Keratinocyte (primary cell): ENCODE data around the gene SDK1.

ENCODE experiments used
- CTCF ChIP-seq, 3 experiments: IDR thresholded peaks in 1 of 3; conservative IDR thresholded peaks in 1 of 3; optimal IDR thresholded peaks in 1 of 3; 2 replicates in 2 of 3; 3 replicates in 1 of 3; pipeline versions ENCODE3 to v1.5.1; 2011; ENCODE audit warnings: low read length in 3 of 3, mild to moderate bottlenecking in 3 of 3, moderate library complexity in 2 of 3, control low read depth in 1 of 3, inconsistent platforms in 1 of 3; ENCODE audit not compliant: insufficient read depth in 2 of 3; ENCODE audit errors: extremely low read depth in 1 of 3
- EZH2 ChIP-seq: IDR thresholded peaks from one replicate; pipeline ENCODE4 v1.6.1; 2012; ENCODE audit warnings: inconsistent platforms, mild to moderate bottlenecking, low read length, moderate library complexity

DNA sequence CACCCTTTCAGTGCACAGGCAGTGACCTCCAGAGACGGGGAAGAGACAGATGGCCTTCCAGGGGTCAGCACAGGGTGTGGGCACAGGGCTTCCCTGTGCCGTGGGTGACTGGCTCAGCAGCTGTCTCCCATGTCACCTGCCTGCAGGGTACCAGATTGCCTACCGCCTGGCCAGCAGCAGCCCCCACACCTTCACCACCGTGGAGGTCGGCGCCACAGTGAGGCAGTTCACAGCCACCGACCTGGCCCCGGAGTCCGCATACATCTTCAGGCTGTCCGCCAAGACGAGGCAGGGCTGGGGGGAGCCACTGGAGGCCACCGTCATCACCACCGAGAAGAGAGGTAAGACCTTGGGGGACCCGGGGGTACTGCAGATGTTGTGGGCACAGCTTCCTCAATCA, 844.5 kb downstream of the SDK1 start:
- TF ChIP-seq CTCF (optimal IDR thresholded peaks at IDR 0.05 in 1 of 3, IDR thresholded peaks at IDR 0.05 in 1 of 3, conservative IDR thresholded peaks at IDR 0.05 in 1 of 3; ENCODE audit: extremely low read depth in 1 of 3, insufficient read depth in 2 of 3, low read length in 3 of 3) (no peak), EZH2 (no peak)
